ENCODE data around the gene GOLPH3.
"Not testable (repeated sequence)": the region's sequence is repeated elsewhere in the genome, so short reads cannot be mapped to it uniquely, and the experiment has no call there.

GOLPH3 gene

DNA sequence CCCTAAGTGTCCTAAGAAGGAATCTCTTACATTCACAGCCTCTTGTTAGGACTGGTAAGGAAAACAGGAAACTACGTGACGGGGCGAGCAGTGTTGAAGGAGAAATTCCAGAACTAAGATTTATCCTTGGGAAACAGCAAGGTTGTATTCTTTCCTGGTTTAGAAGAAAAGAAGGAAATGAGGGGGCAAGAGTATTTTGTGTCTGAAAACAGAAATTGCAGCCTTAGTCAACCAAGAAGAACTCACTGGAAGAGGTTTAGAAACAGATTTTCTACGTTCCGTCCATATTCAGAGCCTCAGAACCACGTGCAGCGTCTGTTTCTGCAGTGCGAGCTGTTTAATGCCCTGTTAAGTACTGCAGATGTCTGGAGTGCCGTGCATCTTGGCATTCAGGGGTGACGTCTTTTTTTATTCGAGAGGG lies 75.2 kb downstream of the GOLPH3 start:
- DNase-seq (ENCODE audit: low spot score) = no peak

DNA sequence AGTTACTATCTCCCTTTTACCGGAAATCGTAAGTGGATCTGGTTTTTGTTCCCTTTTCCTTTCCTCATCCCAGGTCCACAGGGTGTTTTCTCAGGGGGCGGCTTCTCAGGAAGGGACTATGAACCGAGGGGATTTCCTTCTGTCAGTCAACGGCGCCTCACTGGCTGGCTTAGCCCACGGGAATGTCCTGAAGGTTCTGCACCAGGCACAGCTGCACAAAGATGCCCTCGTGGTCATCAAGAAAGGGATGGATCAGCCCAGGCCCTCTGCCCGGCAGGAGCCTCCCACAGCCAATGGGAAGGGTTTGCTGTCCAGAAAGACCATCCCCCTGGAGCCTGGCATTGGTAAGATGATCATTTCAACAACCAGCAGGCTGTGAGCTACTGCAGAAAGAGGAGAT lies 75.8 kb downstream of the GOLPH3 start:
- DNase-seq (ENCODE audit: low spot score) = no peak

DNA sequence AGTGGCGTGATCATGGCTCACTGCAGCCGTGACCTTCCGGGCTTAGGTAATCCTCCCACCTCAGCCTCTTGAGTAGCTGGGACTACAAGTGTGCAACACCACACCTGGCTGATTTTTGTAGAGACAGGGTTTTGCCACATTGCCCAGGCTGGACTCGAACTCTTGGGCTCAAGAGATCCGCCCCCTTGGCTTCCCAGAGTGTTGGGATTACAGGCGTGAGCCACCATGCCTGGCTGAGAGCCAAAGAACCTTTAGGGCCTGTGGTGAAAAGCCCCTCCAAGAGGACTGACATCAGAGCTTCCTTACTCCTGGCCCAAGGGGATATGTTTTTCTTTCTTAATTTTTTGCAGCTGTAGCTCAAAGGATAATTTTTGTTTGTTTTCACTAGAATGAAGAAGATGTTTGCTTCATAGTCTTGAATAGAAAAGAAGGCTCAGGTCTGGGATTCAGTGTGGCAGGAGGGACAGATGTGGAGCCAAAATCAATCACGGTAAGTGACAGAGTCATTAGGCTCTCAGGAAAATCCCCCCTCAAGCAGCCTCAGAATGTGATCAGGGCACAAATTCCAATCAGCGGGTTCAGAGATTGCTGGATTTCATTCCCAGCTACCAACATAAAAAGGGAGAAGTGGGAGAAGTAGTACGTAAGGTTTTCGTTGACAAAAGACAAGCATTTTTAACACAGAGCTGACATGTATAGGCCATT lies 77.1 kb downstream of the GOLPH3 start:
- no peak for DNase-seq (ENCODE audit: low spot score)

DNA sequence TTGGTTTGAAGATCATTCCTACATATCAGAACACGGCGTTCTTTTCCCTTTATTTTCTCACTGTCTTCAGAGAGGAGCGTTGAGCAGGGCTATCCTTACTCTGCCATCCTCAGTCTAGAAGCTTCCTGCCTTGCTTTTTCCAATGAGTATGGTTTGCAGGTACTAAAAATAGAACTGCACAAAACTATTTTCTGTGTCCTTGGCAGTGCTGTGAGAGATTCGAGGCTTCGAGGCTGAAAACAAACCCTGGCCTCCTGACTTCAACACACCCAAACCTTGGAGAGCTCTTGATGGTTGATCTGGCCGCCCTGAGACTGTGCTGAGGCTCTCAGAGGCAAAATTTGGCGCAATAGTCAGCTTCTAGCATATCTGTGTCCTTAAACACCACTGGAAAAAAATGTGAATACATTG lies 78.9 kb downstream of the GOLPH3 start:
- DNase-seq (ENCODE audit: low spot score) = no peak

DNA sequence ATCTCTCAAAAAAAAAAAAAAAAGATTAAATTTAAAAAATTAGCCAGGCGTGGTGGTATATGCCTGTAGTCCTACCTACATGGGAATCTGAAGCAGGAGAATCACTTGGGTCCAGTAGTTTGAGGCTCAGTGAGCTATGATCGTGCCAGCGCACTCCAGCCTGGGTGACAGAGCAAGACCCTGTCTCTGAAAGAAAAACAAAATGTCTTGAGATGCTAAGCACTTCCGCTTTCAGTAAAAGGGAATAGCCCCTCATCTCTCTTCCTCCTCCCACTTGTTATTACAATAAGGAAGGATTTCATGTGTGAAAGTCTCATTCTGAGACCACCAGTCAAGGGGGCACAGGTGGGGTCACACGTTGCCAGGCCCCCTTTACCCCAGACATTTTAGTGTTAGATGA lies 79.4 kb downstream of the GOLPH3 start:
- DNase-seq (ENCODE audit: low spot score) = no peak

DNA sequence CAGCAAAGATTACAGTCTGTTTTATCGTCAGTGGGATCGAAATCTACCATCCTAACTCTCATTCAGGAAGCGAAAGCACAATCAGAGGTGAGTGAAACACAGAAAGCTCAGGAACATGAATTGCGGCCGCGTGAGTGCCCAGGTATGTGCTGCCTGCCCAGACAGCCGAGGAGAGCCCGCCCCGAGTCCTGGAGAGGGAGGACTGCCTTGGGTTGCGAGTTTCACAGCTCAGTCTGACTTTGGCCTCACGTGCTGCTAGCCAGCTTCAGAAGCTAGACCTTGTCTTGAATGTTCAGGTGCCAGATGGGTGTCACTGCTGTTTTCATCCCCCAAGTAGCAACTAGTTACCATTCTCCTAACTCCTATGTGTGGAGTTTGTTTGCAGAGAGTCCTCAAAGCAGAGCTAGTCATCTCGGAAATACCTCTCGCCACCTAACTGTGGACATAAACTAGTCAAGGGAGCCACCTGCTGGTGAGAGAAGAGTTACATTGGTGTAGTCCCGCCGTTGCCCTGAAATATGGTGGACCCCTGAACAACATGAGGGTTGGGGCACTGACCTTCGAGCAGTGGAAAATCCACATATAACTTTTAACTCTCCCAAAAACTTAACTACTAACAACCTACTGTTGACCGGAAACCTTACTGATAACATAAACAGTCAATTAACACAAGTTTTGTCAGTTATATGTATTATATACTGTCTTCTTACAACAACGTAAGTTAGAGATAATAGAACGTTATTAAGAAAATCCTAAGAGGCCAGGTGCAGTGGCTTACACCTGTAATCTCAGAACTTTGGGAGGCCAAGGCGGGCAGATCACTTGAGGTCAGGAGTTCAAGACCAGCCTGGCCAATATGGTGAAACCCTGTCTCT lies 80.9 kb downstream of the GOLPH3 start:
- DNase-seq (ENCODE audit: low spot score) = peak; percentile 60

DNA sequence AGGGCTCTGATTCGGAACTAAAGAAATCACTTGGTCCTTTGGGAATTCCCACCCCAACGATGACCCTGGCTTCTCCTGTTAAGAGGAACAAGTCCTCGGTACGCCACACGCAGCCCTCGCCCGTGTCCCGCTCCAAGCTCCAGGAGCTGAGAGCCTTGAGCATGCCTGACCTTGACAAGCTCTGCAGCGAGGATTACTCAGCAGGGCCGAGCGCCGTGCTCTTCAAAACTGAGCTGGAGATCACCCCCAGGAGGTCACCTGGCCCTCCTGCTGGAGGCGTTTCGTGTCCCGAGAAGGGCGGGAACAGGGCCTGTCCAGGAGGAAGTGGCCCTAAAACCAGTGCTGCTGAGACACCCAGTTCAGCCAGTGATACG lies 83.4 kb downstream of the GOLPH3 start:
- no peak for DNase-seq (ENCODE audit: low spot score)

DNA sequence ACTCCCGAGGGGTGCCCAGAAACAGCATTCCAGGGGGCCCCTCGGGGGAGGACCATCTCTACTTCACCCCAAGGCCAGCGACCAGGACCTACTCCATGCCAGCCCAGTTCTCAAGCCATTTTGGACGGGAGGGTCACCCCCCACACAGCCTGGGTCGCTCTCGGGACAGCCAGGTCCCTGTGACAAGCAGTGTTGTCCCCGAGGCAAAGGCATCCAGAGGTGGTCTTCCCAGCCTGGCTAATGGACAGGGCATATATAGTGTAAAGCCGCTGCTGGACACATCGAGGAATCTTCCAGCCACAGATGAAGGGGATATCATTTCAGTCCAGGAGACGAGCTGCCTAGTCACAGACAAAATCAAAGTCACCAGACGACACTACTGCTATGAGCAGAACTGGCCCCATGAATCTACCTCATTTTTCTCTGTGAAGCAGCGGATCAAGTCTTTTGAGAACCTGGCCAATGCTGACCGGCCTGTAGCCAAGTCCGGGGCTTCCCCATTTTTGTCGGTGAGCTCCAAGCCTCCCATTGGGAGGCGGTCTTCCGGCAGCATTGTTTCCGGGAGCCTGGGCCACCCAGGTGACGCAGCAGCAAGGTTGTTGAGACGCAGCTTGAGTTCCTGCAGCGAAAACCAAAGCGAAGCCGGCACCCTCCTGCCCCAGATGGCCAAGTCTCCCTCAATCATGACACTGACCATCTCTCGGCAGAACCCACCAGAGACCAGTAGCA lies 83.9 kb downstream of the GOLPH3 start:
- no peak for DNase-seq (ENCODE audit: low spot score)

DNA sequence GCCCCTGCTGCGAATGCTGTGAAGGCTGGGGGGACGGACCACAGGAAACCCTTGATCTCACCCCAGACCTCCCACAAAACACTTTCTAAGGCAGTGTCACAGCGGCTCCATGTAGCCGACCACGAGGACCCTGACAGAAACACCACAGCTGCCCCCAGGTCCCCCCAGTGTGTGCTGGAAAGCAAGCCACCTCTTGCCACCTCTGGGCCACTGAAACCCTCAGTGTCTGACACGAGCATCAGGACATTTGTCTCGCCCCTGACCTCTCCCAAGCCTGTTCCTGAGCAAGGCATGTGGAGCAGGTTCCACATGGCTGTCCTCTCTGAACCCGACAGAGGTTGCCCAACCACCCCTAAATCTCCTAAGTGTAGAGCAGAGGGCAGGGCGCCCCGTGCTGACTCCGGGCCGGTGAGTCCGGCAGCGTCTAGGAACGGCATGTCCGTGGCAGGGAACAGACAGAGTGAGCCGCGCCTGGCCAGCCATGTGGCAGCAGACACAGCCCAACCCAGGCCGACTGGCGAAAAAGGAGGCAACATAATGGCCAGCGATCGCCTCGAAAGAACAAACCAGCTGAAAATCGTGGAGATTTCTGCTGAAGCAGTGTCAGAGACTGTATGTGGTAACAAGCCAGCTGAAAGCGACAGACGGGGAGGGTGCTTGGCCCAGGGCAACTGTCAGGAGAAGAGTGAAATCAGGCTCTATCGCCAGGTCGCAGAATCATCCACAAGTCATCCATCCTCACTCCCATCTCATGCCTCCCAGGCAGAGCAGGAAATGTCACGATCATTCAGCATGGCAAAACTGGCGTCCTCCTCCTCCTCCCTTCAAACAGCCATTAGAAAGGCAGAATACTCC lies 84.7 kb downstream of the GOLPH3 start:
- no peak for DNase-seq (ENCODE audit: low spot score)

DNA sequence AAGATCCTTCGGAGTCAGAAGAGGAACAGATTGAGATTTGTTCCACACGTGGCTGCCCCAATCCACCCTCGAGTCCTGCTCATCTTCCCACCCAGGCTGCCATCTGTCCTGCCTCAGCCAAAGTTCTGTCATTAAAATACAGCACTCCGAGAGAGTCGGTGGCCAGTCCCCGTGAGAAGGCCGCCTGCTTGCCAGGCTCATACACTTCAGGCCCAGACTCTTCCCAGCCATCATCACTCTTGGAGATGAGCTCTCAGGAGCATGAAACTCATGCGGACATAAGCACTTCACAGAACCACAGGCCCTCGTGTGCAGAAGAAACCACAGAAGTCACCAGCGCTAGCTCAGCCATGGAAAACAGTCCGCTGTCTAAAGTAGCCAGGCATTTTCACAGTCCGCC lies 85.9 kb downstream of the GOLPH3 start:
- DNase-seq (ENCODE audit: low spot score) = no peak

DNA sequence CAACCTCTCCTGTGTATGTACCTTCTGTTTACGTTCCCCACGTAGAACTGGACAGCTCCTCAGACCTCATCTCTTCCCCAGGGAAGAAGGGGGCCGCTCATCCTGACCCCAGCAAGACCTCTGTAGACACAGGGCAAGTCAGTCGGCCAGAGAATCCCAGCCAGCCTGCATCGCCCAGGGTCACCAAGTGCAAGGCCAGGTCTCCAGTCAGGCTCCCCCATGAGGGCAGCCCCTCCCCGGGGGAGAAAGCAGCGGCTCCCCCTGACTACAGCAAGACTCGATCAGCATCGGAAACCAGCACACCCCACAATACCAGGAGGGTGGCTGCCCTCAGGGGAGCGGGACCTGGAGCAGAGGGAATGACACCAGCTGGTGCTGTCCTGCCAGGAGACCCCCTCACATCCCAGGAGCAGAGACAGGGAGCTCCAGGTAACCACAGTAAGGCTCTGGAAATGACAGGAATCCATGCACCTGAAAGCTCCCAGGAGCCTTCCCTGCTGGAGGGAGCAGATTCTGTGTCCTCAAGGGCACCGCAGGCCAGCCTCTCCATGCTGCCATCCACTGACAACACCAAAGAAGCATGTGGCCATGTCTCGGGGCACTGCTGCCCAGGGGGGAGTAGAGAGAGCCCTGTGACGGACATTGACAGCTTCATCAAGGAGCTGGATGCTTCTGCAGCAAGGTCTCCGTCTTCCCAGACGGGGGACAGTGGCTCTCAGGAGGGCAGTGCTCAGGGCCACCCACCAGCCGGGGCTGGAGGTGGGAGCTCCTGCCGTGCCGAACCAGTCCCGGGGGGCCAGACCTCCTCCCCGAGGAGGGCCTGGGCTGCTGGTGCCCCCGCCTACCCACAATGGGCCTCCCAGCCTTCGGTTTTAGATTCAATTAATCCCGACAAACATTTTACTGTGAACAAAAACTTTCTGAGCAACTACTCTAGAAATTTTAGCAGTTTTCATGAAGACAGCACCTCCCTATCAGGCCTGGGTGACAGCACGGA lies 86.7 kb downstream of the GOLPH3 start:
- no peak for DNase-seq (ENCODE audit: low spot score)

DNA sequence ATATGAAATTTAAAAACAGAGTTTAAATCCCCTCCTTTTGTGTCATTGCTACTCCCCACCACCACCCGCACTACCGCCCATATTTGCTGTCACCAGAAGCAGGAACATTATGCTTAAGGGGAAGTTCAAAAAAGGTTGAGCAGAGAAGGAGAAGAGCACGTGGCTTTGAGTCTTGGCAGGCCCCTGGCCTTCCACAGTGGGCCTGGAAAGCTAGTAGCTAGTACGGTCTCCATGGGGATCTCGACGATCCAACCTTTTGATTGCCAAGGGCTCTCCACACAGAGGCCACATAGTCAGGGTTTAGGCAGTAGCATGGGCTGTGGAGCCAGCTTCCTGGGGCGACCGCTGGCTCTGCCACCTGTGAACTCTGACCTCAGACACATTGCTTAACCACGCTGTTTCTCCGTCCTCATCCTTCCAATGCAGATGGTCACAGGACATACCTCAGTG lies 90.1 kb downstream of the GOLPH3 start:
- DNase-seq (ENCODE audit: low spot score) = no peak

DNA sequence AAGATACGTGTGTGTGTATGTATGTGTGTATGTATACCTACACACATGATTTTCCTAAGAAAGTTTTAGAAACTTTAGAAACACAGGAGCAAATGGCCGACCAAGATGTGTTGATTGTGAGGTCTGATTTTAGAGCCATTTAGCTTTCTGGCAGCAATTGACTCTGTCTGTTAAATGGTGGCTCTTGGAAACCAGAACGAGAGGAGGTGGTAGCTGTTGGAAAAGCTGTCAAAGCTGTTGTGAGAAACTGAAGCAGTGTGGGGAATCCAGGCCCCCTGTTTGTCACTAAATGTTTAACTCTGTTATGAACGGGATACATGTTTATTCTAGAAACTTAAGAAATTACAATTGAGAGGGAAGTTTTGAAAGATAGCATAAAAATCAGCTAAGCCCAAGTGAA lies 91.4 kb downstream of the GOLPH3 start:
- DNase-seq (ENCODE audit: low spot score) = no peak

DNA sequence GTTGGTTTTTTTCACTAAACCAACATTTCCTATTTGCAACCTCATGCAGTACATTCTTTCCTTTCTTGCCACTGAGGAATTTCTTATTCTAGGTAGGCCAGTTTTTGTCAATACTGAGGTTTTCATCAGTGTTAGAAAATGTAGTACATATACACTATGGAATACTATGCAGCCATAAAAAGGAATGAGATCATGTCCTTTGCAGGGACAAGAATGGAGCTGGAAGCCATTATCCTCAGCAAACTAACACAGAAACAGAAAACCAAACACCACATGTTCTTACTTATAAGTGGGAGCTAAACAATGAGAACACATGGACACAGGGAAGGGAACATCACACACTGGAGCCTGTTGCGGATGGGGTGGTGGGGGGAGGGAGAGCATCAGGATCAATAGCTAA lies 93.6 kb downstream of the GOLPH3 start:
- DNase-seq (ENCODE audit: low spot score) = not testable (repeated sequence)

DNA sequence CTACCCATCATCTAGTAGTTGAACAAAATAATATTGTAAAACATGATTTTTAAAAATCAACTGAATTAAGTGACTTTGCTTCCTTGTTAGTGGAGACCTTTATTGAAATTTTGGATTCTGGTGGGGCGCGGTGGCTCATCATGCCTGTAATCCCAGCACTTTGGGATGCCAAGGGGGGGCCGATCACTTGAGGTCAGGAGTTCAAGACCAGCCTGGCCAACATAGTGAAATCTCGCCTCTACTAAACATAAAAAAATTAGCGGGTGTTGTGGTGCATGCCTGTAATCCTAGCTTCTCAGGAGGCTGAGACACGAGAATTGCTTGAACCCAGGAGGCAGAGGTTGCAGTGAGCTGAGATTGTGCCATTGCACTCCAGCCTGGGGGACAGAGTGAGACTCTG lies 95.3 kb downstream of the GOLPH3 start:
- not testable (repeated sequence) for DNase-seq (ENCODE audit: low spot score)

DNA sequence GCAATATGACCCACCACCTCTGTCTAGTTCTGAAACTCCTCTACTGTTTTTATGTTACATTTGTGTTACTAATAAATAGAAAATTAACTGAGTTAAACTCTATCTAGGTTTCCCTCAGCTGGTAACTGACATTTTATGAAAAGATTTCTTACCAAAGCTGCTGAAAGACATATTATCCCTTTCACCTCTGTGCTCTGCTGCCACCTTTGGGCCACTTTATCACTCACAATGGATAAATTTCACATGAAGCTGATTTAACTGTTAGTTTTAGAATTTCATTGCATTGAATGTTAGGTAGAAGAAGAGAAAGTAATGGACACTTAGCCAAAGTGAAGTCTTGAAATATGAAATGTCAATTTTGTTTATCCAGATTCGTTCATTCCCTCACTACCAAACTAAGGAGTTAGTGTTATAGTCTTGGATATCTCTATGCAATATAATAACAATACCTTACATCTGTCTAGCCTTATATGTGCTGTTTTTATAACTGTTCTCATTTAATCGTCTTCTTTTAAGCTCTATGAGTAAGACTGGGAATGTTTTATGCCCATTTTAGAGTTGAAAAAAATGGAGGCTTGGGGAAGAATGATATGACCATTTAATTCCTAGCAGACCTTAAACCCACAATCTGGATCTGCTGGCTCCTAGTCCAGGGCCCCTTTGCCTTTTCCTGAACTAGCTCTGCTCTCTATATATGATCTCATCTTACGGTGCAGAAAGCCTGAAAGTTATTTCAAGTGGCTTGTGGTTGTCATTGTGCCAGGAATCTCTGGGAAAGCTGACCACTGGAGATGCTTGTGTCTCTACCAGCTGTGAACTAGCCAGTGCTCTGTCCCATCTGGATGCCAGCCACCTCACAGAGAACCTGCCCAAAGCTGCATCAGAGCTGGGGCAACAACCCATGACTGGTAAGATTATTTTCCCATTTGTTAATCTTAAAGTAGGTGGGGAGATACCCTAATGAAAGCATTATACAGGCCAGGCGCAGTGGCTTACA lies 97.1 kb downstream of the GOLPH3 start:
- peak; percentile 25 for DNase-seq (ENCODE audit: low spot score)

Data from HuH-7.5 (cell line).